Suprapubic skin (tissue), 4 donors: Measurements from ENCODE around the gene AZGP1.

Experiments used
- POLR2A ChIP-seq, 2 donors: fragments of 450-650 bp; IDR thresholded peaks; one replicate each; pipeline ENCODE4 v1.6.1; 2017; ENCODE audit warnings: antibody characterized with exemption in 2 of 2, mild to moderate bottlenecking in 2 of 2, moderate library complexity in 2 of 2
- POLR2AphosphoS5 ChIP-seq, 3 donors: sonication (generic); formaldehyde crosslinking; IDR thresholded peaks; one replicate each; pipeline ENCODE4 v1.6.1; 2017; ENCODE audit warnings: antibody characterized with exemption in 3 of 3
- TF ChIP-seq, protein P1 (sequence below), 2 donors: fragments of 200-600 bp in 1 of 2; fragments of 450-650 bp in 1 of 2; sonication (generic) in 1 of 2; IDR thresholded peaks; one replicate each; pipeline ENCODE4 v1.5.1; 2016 to 2019; ENCODE audit warnings: antibody characterized with exemption in 2 of 2, mild to moderate bottlenecking in 1 of 2, moderate library complexity in 1 of 2

DNA sequence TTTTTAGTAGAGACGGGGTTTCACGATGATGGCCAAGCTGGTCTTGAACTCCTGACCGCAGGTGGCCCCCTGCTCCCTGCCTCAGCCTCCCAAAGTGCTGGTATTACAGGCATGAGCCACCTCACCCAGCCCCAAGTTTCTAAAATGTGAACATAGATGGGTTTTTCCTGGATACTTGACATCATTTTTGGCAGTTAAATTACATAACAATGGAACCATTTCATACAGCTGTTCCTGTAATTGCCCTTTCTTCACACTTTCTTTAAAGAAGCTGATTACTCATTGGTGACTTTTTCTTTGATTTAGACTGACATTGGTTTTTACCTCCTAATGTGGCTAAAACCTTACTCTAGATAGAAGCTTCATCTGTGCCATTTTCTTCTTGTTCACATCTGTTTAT is 45.5 kb upstream of the AZGP1 start:
- TF ChIP-seq, protein P1, sequence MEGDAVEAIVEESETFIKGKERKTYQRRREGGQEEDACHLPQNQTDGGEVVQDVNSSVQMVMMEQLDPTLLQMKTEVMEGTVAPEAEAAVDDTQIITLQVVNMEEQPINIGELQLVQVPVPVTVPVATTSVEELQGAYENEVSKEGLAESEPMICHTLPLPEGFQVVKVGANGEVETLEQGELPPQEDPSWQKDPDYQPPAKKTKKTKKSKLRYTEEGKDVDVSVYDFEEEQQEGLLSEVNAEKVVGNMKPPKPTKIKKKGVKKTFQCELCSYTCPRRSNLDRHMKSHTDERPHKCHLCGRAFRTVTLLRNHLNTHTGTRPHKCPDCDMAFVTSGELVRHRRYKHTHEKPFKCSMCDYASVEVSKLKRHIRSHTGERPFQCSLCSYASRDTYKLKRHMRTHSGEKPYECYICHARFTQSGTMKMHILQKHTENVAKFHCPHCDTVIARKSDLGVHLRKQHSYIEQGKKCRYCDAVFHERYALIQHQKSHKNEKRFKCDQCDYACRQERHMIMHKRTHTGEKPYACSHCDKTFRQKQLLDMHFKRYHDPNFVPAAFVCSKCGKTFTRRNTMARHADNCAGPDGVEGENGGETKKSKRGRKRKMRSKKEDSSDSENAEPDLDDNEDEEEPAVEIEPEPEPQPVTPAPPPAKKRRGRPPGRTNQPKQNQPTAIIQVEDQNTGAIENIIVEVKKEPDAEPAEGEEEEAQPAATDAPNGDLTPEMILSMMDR (IDR thresholded peaks at IDR 0.05) = no peak
- TF ChIP-seq POLR2AphosphoS5 (IDR thresholded peaks at IDR 0.05) (no peak), POLR2A (IDR thresholded peaks at IDR 0.05) (no peak)
